ENCODE data around the gene AHRR. TPM values are rescaled to one million over a fixed set of nuclear protein-coding genes. Genes with fewer than 3 reads are reported as not detected.
"Not testable (repeated sequence)": the region's sequence is repeated elsewhere in the genome, so short reads cannot be mapped to it uniquely, and the experiment has no call there.

AHRR gene
- total RNA-seq, 2 experiments from 2014 or later, result 24.0 to 26.6 TPM

DNA sequence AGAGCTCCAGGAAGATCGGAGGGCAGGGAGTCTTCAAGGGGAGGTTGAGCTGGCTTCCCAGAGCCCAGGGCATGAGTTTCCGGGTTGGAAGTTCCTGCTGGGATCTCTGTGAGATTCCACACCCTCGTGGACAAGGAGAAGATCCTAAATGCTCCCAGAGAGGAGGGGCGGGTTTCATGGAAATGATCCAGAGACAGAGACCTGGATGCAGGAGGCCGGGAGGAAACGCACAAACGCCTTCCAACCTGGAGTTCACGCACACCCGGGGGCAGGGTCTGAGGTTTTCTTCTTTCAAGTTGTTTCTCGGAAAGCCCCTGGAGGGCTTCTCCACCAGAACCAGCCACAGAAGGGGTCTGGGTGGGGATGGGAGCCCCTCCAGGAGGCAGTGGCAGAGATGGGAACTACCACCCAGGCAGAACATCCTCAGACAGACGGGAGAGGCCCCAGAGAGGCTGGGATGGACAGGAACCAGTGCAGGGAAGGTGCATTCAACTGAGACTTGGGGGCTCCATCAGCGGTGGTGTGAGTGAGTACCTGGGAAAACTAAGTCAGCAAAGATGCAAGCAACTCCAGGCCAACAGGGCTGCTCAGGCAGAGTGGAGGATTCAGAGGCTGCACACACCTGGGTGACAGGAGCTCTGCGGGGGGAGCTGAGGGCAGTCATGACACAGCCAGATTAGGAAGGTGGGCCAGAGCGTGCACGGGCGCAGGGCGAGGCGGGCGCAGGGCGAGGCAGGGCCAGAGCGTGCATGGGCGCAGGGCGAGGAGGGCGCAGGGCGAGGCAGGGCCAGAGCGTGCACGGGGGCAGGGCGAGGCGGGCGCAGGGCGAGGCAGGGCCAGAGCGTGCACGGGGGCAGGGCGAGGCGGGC, 69.3 kb downstream of the AHRR start:
- Mint-ChIP-seq H3K27ac (peak overlapping the region; percentile 77), H3K27me3 (peaks cover 3% of the 10 kb centered on the region), H3K4me1 (peaks cover 36% of the 10 kb centered on the region), H3K9me3 (peaks cover 2% of the 10 kb centered on the region), H3K36me3 (peaks cover 48% of the 10 kb centered on the region), H3K4me3 (peak overlapping the region; percentile 63)
- no peak for DNase-seq

GRCh38 chr5:392431-392988, 71.0 kb downstream of the AHRR start:
- Mint-ChIP-seq H3K27ac (peak overlapping the region; percentile 93), H3K4me3 (peak overlapping the region; percentile 80), H3K27me3 (peaks cover 3% of the 10 kb centered on the region), H3K9me3 (no peaks in the 10 kb centered on the region), H3K4me1 (peaks cover 36% of the 10 kb centered on the region), H3K36me3 (peaks cover 36% of the 10 kb centered on the region)
- DNase-seq, result peak; percentile 90

DNA sequence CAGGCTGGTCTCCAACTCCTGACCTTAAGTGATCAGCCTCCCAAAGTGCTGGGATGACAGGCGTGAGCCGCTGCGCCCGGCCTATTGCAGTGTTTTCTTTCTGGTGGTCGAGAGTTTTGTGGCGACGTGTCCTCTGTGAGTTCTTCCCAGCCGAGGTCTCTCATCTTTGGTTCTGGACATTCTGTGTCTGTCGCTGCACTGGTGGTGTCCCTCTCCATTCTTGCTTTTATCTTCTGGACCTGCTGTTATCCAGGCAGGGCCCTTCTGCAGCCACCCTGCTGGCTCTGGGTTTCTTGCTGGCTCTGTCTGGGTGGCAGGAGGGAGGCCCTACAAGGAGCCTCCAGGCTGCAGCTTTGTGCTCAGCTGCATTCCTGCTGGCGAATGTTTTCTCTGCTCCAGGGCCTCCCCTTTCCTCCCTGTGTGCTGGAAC, 72.3 kb downstream of the AHRR start:
- Mint-ChIP-seq H3K36me3 (peaks cover 34% of the 10 kb centered on the region), H3K9me3 (no peaks in the 10 kb centered on the region), H3K4me1 (peaks cover 40% of the 10 kb centered on the region), H3K27ac (peak overlapping the region; percentile 93), H3K4me3 (peak overlapping the region; percentile 80), H3K27me3 (peaks cover 3% of the 10 kb centered on the region)
- no peak for DNase-seq

DNA sequence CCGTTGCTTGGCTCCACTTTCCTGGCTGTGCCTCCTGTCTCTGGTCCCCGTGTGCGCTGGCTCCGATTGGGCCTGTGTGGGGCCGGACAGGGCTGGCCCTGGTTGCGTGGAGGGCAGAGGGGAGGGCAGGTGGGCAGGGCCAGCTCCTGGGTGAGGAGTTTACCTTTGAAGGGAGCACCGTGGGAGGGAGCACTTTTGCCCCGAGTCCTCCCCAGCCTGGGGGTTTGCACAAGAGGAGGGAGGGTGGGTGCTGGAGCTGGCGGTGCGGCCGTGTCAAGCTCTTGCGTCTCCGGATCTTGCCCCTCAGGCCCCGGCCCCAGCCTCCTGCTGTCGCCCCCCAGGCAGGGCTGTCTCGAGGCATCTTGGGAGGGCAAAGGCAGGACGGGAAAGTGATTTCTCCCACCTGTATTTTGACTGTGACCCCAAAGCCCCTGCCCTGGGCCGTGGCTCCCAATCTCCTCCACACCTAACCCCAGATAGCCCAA, 73.2 kb downstream of the AHRR start:
- peak overlapping the region; percentile 69 for H3K27ac Mint-ChIP-seq
- peaks cover 35% of the 10 kb centered on the region for H3K36me3 Mint-ChIP-seq
- no peaks in the 10 kb centered on the region for H3K9me3 Mint-ChIP-seq
- no peak for DNase-seq
- H3K27me3 Mint-ChIP-seq, result peaks cover 3% of the 10 kb centered on the region
- peaks cover 46% of the 10 kb centered on the region for H3K4me1 Mint-ChIP-seq
- H3K4me3 Mint-ChIP-seq, result peak overlapping the region; percentile 46

GRCh38 chr5:395156-395920, 73.8 kb downstream of the AHRR start:
- peak overlapping the region; percentile 69 for H3K27ac Mint-ChIP-seq
- no peak for DNase-seq
- peak overlapping the region; percentile 46 for H3K4me3 Mint-ChIP-seq
- H3K4me1 Mint-ChIP-seq, result peaks cover 47% of the 10 kb centered on the region
- H3K9me3 Mint-ChIP-seq, result no peaks in the 10 kb centered on the region
- H3K27me3 Mint-ChIP-seq, result peaks cover 6% of the 10 kb centered on the region
- H3K36me3 Mint-ChIP-seq, result peaks cover 36% of the 10 kb centered on the region

- H3K36me3 Mint-ChIP-seq, result peaks cover 35% of the 10 kb centered on the region
- H3K27ac Mint-ChIP-seq, result no peak overlapping the region
- DNase-seq, result no peak
- peaks cover 44% of the 10 kb centered on the region for H3K4me1 Mint-ChIP-seq
- no peaks in the 10 kb centered on the region for H3K9me3 Mint-ChIP-seq
- peaks cover 4% of the 10 kb centered on the region for H3K27me3 Mint-ChIP-seq
- H3K4me3 Mint-ChIP-seq, result peak overlapping the region; percentile 14
Measured at GRCh38 chr5:395921-396530, 74.5 kb downstream of the AHRR start.

DNA sequence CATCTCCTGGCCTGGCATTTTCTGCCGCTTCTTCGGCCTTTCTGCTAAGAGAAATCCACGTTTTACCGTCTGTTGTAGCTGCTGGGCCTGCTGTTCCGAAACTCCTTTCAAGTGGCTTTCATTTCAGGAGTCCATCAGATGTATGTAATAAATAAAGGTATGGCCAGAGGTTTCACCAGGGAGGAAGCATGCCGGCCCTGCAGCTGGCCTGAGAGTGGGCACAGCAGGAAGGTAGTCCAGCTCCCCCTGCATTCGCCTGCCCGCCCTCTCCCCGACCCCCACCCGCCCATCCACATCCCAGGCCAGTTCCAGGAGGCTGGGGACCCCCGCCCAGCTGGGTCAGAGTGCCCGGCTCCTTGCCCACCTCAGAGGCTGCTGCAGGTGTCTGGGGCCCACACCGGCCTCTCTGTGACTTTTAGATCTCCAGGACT, 75.0 kb downstream of the AHRR start:
- Mint-ChIP-seq H3K36me3 (peaks cover 39% of the 10 kb centered on the region), H3K4me3 (no peak overlapping the region), H3K4me1 (peaks cover 42% of the 10 kb centered on the region), H3K27ac (no peak overlapping the region), H3K9me3 (no peaks in the 10 kb centered on the region), H3K27me3 (peaks cover 3% of the 10 kb centered on the region)
- no peak for DNase-seq

GRCh38 chr5:398141-398474, 76.6 kb downstream of the AHRR start:
- DNase-seq, H3K9me3 Mint-ChIP-seq, H3K27ac Mint-ChIP-seq, H3K4me3 Mint-ChIP-seq, H3K27me3 Mint-ChIP-seq: not testable (repeated sequence)
- Mint-ChIP-seq H3K36me3 (peaks cover 50% of the 10 kb centered on the region), H3K4me1 (peaks cover 45% of the 10 kb centered on the region)

GRCh38 chr5:398475-399295, 77.2 kb downstream of the AHRR start:
- H3K36me3 Mint-ChIP-seq, result peaks cover 48% of the 10 kb centered on the region

GRCh38 chr5:399296-400281, 78.1 kb downstream of the AHRR start:
- Mint-ChIP-seq H3K4me3 (peak overlapping the region; percentile 57), H3K27me3 (peaks cover 9% of the 10 kb centered on the region), H3K27ac (peak overlapping the region; percentile 90)

More at GRCh38 chr5:398475-399295, 77.2 kb downstream of the AHRR start:
- Mint-ChIP-seq H3K4me3 (no peak overlapping the region), H3K4me1 (peaks cover 42% of the 10 kb centered on the region), H3K27ac (peak overlapping the region; percentile 90), H3K9me3 (no peaks in the 10 kb centered on the region), H3K27me3 (peaks cover 3% of the 10 kb centered on the region)
- no peak for DNase-seq

DNA sequence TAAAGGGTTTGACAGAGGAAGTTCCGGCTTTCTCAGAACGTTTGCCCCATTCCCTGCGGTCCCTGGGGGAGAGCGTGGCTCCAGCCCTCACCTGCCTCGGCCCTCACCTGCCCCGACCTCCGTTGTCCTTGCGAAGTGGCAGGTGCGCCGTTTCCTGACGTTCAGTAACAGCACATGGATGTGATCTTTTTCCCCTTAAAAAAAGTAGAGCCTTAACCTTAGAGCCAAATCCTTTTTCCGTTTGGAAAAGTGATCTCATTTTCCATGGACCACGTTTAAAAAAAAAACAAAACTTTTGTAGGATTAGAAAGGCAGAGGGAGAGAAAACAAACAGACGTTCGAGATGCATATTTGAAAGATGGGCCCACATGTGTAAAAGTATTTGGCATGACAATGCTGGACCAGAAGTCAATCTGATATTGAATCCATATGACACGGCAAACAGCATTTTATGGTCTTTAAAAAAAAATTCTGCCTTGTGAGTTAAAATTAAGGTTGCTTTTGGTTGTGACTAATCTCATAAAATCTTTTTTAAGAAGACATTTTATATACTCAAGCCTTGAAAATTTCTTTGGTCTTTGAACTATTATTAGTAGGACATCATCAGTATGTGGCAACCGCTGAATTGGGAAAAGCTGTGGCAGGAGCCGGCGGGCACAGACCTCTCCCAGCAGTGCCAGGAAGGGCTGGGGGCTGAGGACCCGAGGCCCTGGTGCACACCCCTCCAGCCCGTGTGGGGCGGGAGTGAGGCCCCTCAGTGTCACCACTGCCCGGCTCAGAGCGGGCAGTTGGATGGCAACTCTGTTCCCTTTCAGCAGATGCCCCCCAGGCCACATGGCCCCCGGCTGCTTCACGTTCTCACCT, 79.0 kb downstream of the AHRR start:
- Mint-ChIP-seq H3K4me1 (peaks cover 42% of the 10 kb centered on the region), H3K36me3 (peaks cover 56% of the 10 kb centered on the region), H3K9me3 (no peaks in the 10 kb centered on the region), H3K27me3 (peaks cover 9% of the 10 kb centered on the region), H3K4me3 (peak overlapping the region; percentile 22), H3K27ac (peak overlapping the region; percentile 90)
- DNase-seq, result no peak

More at GRCh38 chr5:399296-400281, 78.1 kb downstream of the AHRR start:
- Mint-ChIP-seq H3K4me1 (peaks cover 45% of the 10 kb centered on the region), H3K36me3 (peaks cover 56% of the 10 kb centered on the region), H3K9me3 (no peaks in the 10 kb centered on the region)
- peak; percentile 84 for DNase-seq
